ENCODE measurements around the gene KLF13.

GRCh38 chr15:31391687-31392671 is 65.3 kb downstream of the KLF13 start:
- TF ChIP-seq CTCF (IDR thresholded peaks at IDR 0.05; ENCODE audit: low read depth, low read length, poor library complexity, severe bottlenecking) (peak; percentile 31), EZH2phosphoT487 (IDR thresholded peaks at IDR 0.05; ENCODE audit: borderline replicate concordance, low read length) (no peak)
